ENCODE measurements around the gene ING5. TPM values are rescaled to one million over a fixed set of nuclear protein-coding genes. Genes with fewer than 3 reads are reported as not detected.

ING5 gene
- total RNA-seq, 6 experiments from 2014 or later, result 18.7 to 20.0 (median 19.5) TPM

- Mint-ChIP-seq H3K9me3 (no peaks in the 10 kb centered on the region), H3K36me3 (ENCODE audit: low read depth) (peaks cover 8% of the 10 kb centered on the region; the same call in 1 of the 2 replicates), H3K27ac (no peak overlapping the region), H3K4me3 (no peak overlapping the region), H3K27me3 (ENCODE audit: insufficient read depth) (no peaks in the 10 kb centered on the region; the same call in none of the 2 replicates), H3K4me1 (ENCODE audit: low read depth) (no peaks in the 10 kb centered on the region)
- TF ChIP-seq CTCF (IDR thresholded peaks at IDR 0.05), result no peak
- no peak for DNase-seq
Observed at GRCh38 chr2:241752689-241753276, 50.9 kb downstream of the ING5 start.

- peaks cover 8% of the 10 kb centered on the region; the same call in 1 of the 2 replicates for H3K36me3 Mint-ChIP-seq (ENCODE audit: low read depth)
- H3K9me3 Mint-ChIP-seq, result no peaks in the 10 kb centered on the region
- H3K27me3 Mint-ChIP-seq (ENCODE audit: insufficient read depth), result no peaks in the 10 kb centered on the region; the same call in none of the 2 replicates
- H3K4me3 Mint-ChIP-seq, result no peak overlapping the region
- DNase-seq, result no peak
- no peaks in the 10 kb centered on the region for H3K4me1 Mint-ChIP-seq (ENCODE audit: low read depth)
- no peak for TF ChIP-seq CTCF (IDR thresholded peaks at IDR 0.05)
- no peak overlapping the region for H3K27ac Mint-ChIP-seq
Observed at GRCh38 chr2:241753493-241753892, 51.7 kb downstream of the ING5 start.

DNA sequence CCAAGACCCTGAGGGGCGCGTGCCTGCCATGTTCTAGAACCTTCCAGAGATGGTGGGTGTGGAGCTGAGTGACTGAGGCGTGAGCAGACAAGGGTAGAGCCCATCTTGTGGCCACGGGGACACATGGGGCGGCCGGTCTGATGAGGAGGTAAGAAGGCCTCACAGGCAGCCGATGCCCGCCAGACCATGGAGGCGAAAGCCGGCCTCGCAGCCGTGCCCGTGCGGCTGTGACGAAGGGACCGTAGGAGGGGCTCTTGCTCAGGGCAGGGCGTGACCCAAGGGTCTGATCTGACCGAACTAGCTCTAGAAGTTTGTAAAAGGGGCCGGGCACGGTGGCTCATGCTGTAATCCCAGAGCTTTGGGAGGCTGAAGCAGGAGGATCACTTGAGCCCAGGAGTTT lies 52.2 kb downstream of the ING5 start:
- H3K27ac Mint-ChIP-seq, result no peak overlapping the region
- H3K27me3 Mint-ChIP-seq (ENCODE audit: insufficient read depth), result no peaks in the 10 kb centered on the region; the same call in none of the 2 replicates
- no peak for TF ChIP-seq CTCF (IDR thresholded peaks at IDR 0.05)
- DNase-seq, result no peak
- no peaks in the 10 kb centered on the region for H3K9me3 Mint-ChIP-seq
- H3K4me1 Mint-ChIP-seq (ENCODE audit: low read depth), result no peaks in the 10 kb centered on the region
- no peak overlapping the region for H3K4me3 Mint-ChIP-seq
- peaks cover 7% of the 10 kb centered on the region; the same call in 1 of the 2 replicates for H3K36me3 Mint-ChIP-seq (ENCODE audit: low read depth)

- no peaks in the 10 kb centered on the region; the same call in none of the 2 replicates for H3K27me3 Mint-ChIP-seq (ENCODE audit: insufficient read depth)
- peaks cover 3% of the 10 kb centered on the region; the same call in 1 of the 2 replicates for H3K9me3 Mint-ChIP-seq
- no peak overlapping the region for H3K4me3 Mint-ChIP-seq
- TF ChIP-seq CTCF (IDR thresholded peaks at IDR 0.05), result no peak
- DNase-seq, result no peak
- peaks cover 8% of the 10 kb centered on the region for H3K36me3 Mint-ChIP-seq (ENCODE audit: low read depth)
- H3K4me1 Mint-ChIP-seq (ENCODE audit: low read depth), result no peaks in the 10 kb centered on the region
- H3K27ac Mint-ChIP-seq, result no peak overlapping the region
Observed at GRCh38 chr2:241755166-241755565, 53.3 kb downstream of the ING5 start.

DNA sequence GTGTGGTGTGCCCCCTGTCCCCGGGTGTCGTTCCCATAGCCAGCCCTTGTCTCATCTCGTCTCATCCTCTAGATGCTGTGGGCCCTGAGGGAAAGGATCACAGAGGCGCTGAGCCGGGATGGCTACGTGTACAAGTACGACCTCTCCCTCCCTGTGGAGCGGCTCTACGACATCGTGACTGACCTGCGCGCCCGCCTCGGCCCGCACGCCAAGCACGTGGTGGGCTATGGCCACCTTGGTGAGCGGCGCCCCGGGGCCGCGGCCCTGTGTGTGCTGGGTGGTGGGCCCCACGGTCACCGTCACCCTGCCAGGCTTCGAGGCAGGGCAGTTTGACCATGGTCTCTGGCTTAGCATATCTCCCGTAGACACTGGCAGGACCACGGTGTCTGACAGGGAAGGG lies 53.9 kb downstream of the ING5 start:
- Mint-ChIP-seq H3K27ac (no peak overlapping the region), H3K36me3 (ENCODE audit: low read depth) (peaks cover 11% of the 10 kb centered on the region), H3K9me3 (peaks cover 6% of the 10 kb centered on the region), H3K27me3 (ENCODE audit: insufficient read depth) (no peaks in the 10 kb centered on the region; the same call in none of the 2 replicates), H3K4me1 (ENCODE audit: low read depth) (no peaks in the 10 kb centered on the region), H3K4me3 (no peak overlapping the region)
- no peak for TF ChIP-seq CTCF (IDR thresholded peaks at IDR 0.05)
- DNase-seq, result no peak
